Stimulated activated memory B cell treated with anti-CD40 and anti-IgM and Interleukin-4, amounts not matched to agents 10 μg/mL and 1 μg/mL and 100 μg/mL, for 72 hours (primary cell): ENCODE measurements around the gene CDHR4.
A peak's percentile ranks its signal among the peaks of the same experiment; 100 is the strongest.
"Not testable (repeated sequence)": the region's sequence is repeated elsewhere in the genome, so short reads cannot be mapped to it uniquely, and the experiment has no call there.

Experiments
- ATAC-seq: fragments of 150-1000 bp; cut with Tn5 transposase; 2 replicates; pipeline ENCODE4 v1.10.0; 2021
- H3K27ac Mint-ChIP-seq: one replicate; pipeline ENCODE4 v1.8.0; 2022; ENCODE audit warnings: mild to moderate bottlenecking, mixed read lengths
- H3K27me3 Mint-ChIP-seq: one replicate; pipeline ENCODE4 v1.8.0; 2022; ENCODE audit warnings: mixed read lengths
- H3K36me3 Mint-ChIP-seq: one replicate; pipeline ENCODE4 v1.8.0; 2022; ENCODE audit warnings: mixed read lengths
- H3K4me1 Mint-ChIP-seq: one replicate; pipeline ENCODE4 v1.8.0; 2022; ENCODE audit warnings: mixed read lengths
- H3K4me3 Mint-ChIP-seq: one replicate; pipeline ENCODE4 v1.8.0; 2022; ENCODE audit warnings: mild to moderate bottlenecking, moderate library complexity, mixed read lengths
- H3K9me3 Mint-ChIP-seq: one replicate; pipeline ENCODE4 v1.8.0; 2022; ENCODE audit warnings: mixed read lengths

Gene CDHR4

DNA sequence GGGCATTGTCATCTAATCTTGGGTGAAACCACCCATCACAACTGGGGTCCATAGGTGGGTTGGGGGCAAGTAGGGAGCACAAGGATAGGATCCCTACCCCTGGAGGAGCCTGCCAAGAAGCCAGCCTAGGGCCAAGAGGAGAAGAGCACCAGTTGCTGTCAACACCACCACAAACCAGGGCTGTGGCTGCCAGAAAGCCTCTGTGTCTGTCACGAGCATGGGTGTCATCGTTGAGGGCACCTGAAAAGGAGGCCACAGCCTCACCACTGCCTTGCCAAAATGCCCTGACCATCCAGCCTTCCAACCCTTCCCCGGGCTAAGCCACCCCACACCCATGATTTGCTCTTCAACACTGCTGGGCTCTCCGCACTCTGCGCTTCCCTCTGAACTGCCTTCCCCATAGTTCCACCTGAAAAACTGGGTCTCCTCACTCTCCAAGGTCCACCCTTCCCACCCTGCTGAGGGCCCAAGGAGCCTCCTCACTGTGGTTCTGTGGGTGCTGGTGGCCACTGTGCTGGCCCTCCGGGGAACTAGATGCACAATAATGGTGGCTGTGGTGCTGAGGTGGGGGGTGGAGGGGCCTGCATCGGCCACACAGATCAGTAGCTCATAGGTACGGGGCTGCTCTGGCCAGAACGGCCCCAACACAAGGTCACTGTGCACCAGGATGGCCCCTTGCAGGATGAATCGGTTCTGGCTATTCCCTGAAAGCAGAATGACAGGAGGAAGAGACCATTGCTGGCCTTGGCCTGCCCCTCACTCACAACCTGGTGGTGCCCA lies 7.1 kb downstream of the CDHR4 start:
- Mint-ChIP-seq H3K36me3 (no peaks in the 10 kb centered on the region), H3K27me3 (no peaks in the 10 kb centered on the region), H3K4me3 (no peak overlapping the region), H3K27ac (no peak overlapping the region), H3K9me3 (no peaks in the 10 kb centered on the region), H3K4me1 (peaks cover 6% of the 10 kb centered on the region)
- no peak for ATAC-seq

DNA sequence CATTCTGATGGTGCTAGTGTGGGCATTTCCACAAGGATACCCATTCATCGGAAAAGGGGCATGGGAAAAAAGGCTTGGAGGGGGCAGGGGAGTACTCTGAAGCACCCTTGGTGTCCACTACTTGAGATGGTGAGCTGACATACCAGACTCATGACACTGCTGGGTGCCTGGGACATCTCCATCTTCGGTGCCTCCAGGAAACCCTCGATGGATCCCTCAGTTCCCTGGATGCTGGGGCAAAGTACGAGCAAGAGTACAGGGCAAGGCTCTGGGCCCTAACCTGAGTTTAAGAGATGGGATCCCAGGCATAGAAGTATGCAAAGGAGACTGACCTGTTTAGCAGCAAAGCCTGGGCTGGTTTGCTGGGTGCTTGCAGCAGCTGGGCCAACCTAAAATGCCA lies 8.1 kb downstream of the CDHR4 start:
- Mint-ChIP-seq H3K27ac (no peak overlapping the region), H3K4me3 (no peak overlapping the region), H3K27me3 (no peaks in the 10 kb centered on the region), H3K36me3 (no peaks in the 10 kb centered on the region), H3K9me3 (no peaks in the 10 kb centered on the region), H3K4me1 (peaks cover 16% of the 10 kb centered on the region)
- ATAC-seq = no peak

DNA sequence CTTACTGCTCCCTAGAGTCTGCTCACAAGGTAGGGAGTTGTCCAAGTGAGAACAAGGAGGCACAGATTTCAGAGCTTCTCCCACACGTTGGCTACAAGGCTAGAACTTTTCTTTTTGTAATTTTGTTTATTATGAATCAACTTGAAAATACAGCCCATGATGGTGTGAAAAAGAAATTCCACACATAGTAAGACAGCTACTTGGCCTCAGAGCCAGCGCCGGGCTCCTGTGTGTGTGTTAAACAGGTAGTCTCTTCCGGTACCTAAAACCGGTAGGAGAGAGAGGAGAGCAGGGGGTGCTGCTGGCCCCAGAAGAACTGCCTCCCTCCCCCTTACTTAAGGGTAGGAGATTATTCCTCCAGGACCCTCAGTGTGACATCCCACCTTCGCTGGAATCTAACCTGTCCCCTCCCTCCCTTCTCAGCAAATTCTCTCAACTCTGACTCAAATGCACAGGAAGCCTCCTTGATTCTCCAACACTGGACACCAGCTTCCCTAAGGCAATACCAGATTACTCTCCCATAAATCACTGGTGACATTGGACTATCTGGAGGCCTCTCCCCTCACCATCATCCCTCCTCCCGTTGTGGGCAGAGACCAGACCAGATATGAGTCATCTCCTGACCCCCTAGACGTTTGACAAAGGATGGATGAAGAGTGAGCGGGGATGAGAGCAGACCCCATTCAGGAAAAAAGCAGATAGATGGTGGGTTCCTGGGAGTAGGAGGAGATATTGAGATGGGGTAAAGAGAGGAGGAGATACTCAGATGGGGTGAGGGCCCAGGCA lies 8.9 kb downstream of the CDHR4 start:
- Mint-ChIP-seq H3K27me3 (no peaks in the 10 kb centered on the region), H3K4me3 (no peak overlapping the region), H3K4me1 (peaks cover 16% of the 10 kb centered on the region), H3K9me3 (no peaks in the 10 kb centered on the region), H3K27ac (no peak overlapping the region), H3K36me3 (no peaks in the 10 kb centered on the region)
- no peak for ATAC-seq

DNA sequence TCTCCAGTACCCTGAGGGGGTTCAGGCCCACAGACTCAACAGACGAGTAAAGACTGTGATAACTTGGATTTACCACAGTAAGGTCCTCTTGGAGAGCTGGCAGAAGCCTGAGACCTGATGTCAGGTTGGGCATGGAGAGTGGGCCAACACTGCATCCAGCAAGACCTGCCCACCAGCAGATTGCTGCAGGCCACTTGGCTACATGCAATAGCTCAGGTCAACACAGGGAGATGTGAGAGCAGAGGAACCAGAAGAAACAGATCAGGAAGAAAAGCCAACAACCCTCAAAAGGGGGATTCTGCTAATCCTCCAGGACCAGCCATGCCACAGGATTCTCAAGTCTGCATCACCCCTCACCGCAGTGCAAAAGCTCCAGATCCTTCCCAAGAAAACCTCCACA lies 11.6 kb downstream of the CDHR4 start:
- Mint-ChIP-seq H3K36me3 (no peaks in the 10 kb centered on the region), H3K4me1 (peaks cover 29% of the 10 kb centered on the region), H3K27me3 (no peaks in the 10 kb centered on the region), H3K4me3 (no peak overlapping the region), H3K27ac (no peak overlapping the region), H3K9me3 (no peaks in the 10 kb centered on the region)
- no peak for ATAC-seq

DNA sequence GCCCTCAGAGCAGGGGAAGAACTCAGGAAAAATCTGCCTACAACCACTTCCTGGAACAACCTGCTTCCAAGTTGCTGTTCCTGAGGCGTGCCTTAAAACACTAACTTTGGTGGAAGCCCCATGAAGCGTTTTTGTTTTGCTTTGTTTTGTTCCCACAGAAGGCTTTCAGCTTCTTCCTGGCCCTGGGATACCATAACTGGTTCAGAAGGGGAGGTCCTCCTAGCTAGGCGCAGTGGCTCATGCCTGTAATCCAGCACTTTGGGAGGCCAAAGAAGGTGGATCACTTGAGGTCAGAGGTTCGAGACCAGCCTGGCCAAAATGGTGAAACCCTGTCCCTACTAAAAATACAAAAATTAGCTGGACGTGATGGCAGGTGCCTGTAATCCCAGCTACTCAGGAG lies 12.1 kb downstream of the CDHR4 start:
- peak overlapping the region; percentile 95 for H3K27ac Mint-ChIP-seq
- H3K9me3 Mint-ChIP-seq = no peaks in the 10 kb centered on the region
- ATAC-seq = no peak
- peaks cover 29% of the 10 kb centered on the region for H3K4me1 Mint-ChIP-seq
- no peaks in the 10 kb centered on the region for H3K36me3 Mint-ChIP-seq
- H3K4me3 Mint-ChIP-seq = peak overlapping the region; percentile 92
- no peaks in the 10 kb centered on the region for H3K27me3 Mint-ChIP-seq

DNA sequence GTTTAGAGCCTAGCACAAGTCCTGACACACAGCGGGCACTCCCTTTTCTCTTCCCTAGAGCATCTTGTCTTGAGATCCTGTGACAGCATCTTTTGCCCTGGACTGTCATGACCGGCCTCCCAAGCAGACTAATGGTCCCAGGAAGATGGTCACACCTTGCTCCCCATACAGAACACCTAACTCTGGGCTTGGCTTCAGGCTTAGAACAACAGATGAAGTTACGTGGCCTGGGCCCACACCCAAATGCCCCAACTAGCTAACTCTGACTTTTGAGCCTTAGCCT lies 12.6 kb downstream of the CDHR4 start:
- Mint-ChIP-seq H3K27ac (peak overlapping the region; percentile 95), H3K4me3 (peak overlapping the region; percentile 92), H3K27me3 (no peaks in the 10 kb centered on the region), H3K9me3 (no peaks in the 10 kb centered on the region), H3K36me3 (no peaks in the 10 kb centered on the region), H3K4me1 (peaks cover 29% of the 10 kb centered on the region)
- no peak for ATAC-seq

DNA sequence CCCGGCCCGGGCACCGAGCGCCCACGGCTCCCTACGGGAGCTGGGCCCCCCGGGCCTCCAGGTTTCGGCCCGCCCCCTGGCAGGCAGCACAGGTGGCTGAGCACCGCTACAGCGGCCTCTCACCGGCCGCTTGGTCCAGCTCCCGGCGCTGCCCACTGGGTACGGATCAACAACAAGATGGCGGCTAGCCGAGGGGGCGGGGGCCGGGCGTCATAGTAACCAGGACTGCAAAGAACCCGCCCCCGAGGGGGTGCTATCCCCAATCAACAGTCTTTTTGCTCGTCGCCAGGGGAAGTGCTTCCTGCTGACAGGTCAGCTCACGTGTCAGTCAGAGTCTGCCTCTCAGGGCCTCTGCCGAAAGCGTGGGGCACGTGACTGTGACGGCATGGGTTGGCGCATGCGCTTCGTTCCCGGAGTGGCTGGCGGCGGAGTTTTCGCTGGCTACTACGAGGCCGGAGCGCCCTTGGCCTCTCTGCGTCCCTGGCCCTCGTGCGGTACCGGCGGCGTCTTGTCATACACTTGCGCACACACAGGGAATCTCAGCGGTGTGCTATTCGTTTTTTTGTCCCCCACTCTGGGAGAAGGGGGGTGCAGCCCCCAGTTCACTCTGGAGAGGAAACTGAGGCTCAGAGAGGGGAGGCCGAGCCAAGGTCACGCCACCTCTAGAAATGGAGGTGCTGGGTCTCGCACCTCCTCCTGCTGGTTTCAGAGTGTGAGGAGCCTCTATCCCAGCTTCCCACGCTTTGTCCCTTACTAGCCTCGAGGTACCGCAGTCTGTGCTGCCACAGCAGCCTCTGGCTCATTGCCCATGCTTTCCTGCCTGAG lies 13.1 kb downstream of the CDHR4 start, which contains the start of gene IP6K1:
Gene IP6K1, minus strand, starts transcription at position 186 of the 825 bp plus-strand sequence. CDS start 38,502 bp downstream, outside the sequence.
- peak; percentile 100 for ATAC-seq
- H3K4me1 Mint-ChIP-seq = peaks cover 30% of the 10 kb centered on the region
- H3K27ac Mint-ChIP-seq = peak within 1 kb of the TSS; percentile 95
- no peaks in the 10 kb centered on the region for H3K27me3 Mint-ChIP-seq
- H3K36me3 Mint-ChIP-seq = no peaks in the 10 kb centered on the region
- H3K9me3 Mint-ChIP-seq = no peaks in the 10 kb centered on the region
- peak within 1 kb of the TSS; percentile 92 for H3K4me3 Mint-ChIP-seq

DNA sequence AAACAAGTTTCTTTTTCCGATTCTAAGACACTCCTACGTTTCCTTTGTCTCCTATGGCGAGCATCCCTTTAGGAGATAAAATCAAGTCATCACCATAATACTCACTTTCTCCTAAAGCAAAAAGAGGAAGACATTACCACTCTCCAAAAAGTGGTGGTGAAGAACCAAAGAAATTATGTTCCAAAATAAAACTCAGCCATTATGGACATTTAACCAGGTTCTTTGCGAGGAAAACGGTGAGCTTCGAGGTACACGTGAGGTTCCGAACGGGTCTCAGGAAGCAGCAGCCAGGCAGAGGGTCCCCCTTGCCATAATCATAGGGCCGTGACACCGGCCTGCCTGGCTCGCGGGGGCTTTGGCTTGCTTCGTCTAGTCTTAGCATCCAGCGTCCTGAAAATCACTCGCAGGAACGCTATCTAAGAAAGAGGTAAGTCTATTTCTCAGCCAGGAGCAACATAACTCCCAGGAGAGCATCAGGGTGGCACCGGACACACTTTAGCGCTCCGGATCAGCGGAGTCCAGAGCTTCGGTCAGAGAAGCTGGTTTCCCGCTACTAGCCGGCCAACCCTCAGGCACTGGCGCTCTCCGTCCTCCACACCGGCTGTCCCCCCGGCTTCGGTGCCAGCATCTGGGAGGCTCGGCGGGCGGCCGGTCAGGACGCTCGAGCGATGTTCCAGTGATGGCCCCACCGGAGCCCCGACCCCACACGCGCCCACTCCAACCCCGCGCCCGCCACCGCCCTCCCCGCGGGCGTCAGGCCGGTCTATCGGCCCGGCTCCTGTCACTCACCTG lies 13.9 kb downstream of the CDHR4 start:
- Mint-ChIP-seq H3K36me3 (peaks cover 5% of the 10 kb centered on the region), H3K4me3 (peak overlapping the region; percentile 92), H3K9me3 (no peaks in the 10 kb centered on the region), H3K27ac (peak overlapping the region; percentile 95), H3K27me3 (no peaks in the 10 kb centered on the region), H3K4me1 (peaks cover 38% of the 10 kb centered on the region)
- peak; percentile 78 for ATAC-seq

DNA sequence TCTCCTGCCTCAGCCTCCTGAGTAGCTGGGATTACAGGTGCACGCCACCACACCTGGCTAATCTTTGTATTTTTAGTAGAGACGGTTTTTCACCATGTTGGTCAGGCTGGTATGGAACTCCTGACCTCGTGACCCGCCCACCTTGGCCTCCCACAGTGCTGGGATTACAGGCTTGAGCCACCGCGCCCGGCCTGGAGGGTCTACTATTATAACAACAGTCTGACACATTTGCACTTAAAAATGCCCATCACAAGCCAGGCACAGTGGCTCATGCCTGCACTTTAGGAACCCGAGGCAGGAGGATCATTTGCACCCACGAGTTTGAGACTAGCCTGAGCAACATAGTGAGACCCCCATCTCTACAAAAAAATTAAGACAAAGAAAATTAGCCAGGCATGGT lies 17.4 kb downstream of the CDHR4 start:
- not testable (repeated sequence) for H3K4me3 Mint-ChIP-seq, ATAC-seq, H3K27ac Mint-ChIP-seq, H3K9me3 Mint-ChIP-seq, H3K27me3 Mint-ChIP-seq
- Mint-ChIP-seq H3K36me3 (peaks cover 22% of the 10 kb centered on the region), H3K4me1 (peaks cover 46% of the 10 kb centered on the region)

DNA sequence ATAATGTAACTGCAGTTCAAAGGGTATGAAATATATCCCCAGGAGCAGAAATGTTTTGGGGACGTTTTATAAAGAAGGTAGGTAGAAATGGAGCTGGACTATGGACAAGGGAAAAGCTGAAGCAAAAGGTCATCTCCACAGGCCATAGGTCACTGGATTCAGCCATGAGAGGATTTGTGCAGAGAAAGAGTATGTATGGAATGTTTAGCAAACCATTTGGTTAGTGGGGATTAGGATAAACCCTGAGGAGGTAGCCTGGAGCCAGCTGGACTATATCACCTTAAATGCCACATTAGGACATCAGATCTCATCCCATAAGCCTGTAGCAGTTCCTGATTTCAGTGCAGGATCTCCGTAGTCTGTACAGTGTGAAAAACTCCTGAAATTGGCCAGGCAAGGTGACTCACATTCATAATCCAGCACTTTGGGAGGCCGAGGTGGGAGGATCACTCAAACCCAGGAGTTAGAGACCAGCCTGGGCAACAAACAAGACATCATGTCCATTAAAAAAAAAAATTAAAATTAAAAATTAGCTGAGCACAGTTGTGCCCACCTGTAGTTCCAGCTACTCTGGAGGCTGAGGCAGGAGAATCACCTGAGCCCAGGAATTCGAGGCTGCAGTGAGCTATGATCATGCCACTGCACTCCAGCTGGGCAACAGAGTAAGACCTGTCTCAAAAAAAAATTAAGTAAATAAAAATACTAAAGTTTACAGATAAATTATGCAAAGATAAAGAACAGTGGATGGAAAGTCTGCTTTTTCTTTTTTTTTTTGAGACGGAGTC lies 18.1 kb downstream of the CDHR4 start:
- no peaks in the 10 kb centered on the region for H3K9me3 Mint-ChIP-seq
- H3K36me3 Mint-ChIP-seq = peaks cover 27% of the 10 kb centered on the region
- peaks cover 39% of the 10 kb centered on the region for H3K4me1 Mint-ChIP-seq
- no peaks in the 10 kb centered on the region for H3K27me3 Mint-ChIP-seq
- no peak overlapping the region for H3K27ac Mint-ChIP-seq
- H3K4me3 Mint-ChIP-seq = no peak overlapping the region
- no peak for ATAC-seq

DNA sequence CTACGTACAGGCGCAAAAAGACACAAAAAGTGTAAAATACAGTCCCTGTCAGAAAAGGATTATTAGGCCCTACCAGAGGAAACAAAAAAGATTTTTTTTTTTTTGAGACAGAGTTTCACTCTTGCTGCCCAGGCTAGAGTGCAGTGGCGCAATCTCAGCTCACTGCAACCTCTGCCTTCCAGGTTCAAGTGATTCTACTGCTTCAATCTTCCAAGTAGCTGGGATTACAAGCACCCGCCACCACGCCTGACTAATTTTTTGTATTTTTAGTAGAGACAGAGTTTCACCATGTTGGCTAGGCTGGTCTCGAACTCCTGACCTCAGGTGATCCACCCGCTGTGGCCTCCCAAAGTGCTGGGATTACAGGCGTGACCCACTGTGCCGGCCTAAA lies 18.7 kb downstream of the CDHR4 start:
- not testable (repeated sequence) for H3K27ac Mint-ChIP-seq, H3K27me3 Mint-ChIP-seq, H3K9me3 Mint-ChIP-seq, ATAC-seq, H3K4me3 Mint-ChIP-seq
- peaks cover 28% of the 10 kb centered on the region for H3K36me3 Mint-ChIP-seq
- H3K4me1 Mint-ChIP-seq = peaks cover 39% of the 10 kb centered on the region

DNA sequence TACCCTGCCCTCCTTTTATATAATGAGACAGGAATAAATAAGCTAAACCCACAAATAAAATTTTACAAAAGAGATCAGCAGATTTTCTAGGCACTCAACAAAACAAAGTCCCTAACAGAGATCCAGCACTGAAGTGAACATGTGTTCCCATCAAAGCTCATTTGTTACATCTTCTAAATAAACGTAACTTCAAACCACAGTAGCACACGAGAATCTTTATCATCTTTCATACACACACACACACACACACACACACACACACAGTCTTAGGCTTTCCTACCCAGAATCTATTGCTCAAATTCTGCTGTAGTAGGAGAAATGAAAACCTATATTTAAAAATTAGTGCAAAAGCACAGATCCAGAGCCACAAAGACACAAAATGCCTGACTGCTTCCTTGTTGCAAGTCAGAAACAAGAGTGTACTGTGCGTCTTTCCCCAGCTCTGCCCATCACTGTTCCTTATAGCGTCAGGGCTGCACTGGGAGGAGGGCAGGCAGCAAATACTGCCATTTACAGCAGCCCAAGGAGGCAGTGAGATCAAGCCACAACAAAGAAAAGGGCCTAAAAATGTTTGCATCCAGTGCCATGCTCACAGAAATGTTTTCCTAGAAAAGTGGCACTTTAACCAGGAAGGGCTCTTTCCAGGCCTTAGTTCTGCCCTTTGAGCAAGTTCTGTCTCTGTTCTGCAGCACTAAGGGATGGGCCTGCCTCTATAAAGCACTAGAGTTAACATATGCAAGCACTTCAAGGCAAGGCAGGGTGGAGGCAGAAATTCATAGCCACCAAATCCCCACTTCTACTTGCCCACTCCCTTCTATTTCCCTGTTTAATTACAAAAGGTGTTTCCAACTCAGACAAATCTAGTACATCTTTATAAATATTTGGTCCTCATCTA lies 19.3 kb downstream of the CDHR4 start:
- Mint-ChIP-seq H3K9me3 (no peaks in the 10 kb centered on the region), H3K4me1 (peaks cover 33% of the 10 kb centered on the region), H3K27me3 (no peaks in the 10 kb centered on the region), H3K36me3 (peaks cover 30% of the 10 kb centered on the region), H3K27ac (no peak overlapping the region), H3K4me3 (no peak overlapping the region)
- no peak for ATAC-seq

DNA sequence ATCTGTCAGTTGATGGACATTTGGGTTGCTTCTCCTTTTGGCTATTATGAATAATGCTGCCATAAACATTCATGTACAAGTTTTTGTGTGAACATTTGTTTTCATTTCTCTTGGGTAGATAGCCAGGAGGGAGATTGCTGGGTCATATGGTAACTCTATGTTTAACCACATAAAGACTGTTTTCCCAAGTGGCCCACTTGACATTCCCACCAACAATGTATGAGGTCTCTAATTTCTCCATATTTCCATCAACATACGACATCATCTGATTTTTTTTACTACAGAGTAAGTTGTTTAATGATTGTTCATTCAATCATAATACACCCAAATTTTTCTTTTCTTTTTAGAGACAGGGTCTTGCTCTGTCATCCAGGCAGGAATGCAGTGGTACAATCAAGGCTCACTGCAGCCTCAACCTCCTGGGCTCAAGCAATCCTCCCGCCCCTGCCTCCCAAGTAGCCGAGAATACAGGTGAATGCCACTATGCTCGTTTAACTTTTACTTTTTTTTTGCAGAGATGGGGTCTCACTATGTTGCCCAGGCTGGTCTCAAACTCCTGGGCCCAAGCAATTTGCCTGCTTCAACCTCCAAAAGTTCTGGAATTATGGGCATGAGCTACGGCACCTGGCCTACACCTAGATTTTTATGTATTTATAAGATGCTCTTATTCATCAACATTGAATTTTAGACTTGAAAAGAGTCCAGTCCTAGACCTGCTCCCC lies 20.2 kb downstream of the CDHR4 start:
- peaks cover 26% of the 10 kb centered on the region for H3K4me1 Mint-ChIP-seq
- ATAC-seq = no peak
- H3K9me3 Mint-ChIP-seq = no peaks in the 10 kb centered on the region
- H3K27me3 Mint-ChIP-seq = no peaks in the 10 kb centered on the region
- peaks cover 33% of the 10 kb centered on the region for H3K36me3 Mint-ChIP-seq
- H3K27ac Mint-ChIP-seq = no peak overlapping the region
- H3K4me3 Mint-ChIP-seq = no peak overlapping the region
